HG03378 (cell line): Measurements from ENCODE around the gene IGF1R.

ENCODE experiments used
- ATAC-seq: cut with Tn5 transposase; IDR thresholded peaks from one replicate; pipeline ENCODE4 v1.9.1; 2021; ENCODE audit warnings: mild to moderate bottlenecking, moderate library complexity; ENCODE audit not compliant: unreplicated experiment

The IGF1R gene

DNA sequence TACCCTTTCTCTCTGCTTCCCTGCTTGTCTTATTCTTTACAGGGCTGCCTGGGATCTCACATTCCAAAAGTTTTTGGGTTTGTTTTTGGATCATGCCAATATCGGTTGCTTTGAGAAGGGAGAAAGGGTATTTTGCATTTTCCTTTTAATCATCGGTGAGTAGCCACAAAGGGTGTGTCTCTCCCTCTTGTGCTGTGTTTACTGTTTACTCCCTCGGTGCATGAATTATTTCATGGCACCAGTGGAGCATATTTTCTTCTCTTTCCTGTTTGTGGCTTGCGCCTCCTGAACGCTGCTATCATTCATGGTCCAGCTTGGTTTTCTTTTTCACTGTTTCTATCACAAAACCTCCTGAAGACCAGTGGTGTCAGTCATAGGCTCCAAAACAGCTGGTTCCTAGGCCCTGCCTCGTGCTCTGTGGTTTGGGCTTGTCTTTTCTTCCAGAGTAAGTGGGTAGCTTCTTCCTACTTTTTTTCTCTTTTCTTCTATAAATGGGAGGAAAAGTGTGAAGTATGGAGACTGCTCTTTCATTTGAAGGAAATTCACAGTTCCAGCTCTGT is 54.9 kb downstream of the IGF1R start:
- ATAC-seq, result no peak

DNA sequence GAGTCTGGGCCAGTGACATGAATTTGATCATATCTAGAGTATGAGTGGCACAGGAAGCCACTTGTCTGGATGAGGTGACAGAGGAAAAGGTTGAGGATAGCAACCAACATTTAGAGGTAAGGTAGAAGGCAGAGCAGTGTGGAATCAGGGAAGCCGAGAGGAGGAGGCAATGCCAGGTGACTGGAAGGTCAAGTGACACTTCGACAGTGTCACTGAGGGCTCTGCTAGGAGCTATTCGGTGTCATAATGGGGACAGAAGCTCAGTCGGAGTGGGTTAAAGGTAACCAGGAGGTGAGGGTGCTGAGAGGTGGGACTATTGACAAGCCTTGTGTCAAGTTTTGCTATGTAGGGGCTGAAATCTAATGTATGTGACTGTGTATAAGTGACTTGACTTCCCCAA is 56.7 kb downstream of the IGF1R start:
- ATAC-seq, result no peak

DNA sequence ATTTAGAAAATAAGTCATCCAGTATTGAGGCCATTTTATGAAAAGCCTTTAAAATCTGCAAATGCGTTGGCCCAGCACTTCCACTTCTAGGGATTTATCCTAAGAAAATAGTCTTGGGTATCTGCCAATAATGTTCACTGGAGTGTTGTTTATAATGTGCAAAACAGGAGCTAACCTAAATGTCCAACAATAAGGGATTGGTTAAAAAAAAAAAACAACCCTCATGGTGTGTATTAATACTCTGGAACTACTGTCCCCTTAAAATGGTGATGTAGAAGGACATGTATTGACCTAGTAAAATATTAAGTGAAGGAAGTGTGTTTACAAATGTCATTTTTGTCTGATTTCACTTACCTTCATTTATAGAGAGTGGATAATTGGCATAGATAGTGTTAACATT is 58.0 kb downstream of the IGF1R start:
- no peak for ATAC-seq

DNA sequence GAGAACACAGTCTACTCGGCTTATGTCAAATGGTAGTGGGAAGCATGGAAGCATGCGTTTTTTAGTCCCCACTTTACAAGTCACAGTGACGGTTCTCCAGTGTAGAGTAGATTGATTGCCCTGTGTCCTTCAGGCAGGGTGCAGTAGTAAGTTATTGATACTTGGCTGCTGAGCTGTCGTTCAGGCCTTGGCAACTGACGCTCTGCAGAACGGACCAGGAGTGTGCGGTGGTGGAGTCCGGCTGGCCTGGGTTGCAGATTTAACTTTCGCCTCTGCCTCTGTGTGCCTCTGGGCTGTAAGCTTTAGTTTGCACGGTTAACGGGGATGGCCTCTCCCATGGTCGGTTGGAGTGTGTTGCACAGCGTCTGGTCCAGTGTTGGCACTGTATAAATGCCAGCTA is 58.6 kb downstream of the IGF1R start:
- ATAC-seq, result no peak

DNA sequence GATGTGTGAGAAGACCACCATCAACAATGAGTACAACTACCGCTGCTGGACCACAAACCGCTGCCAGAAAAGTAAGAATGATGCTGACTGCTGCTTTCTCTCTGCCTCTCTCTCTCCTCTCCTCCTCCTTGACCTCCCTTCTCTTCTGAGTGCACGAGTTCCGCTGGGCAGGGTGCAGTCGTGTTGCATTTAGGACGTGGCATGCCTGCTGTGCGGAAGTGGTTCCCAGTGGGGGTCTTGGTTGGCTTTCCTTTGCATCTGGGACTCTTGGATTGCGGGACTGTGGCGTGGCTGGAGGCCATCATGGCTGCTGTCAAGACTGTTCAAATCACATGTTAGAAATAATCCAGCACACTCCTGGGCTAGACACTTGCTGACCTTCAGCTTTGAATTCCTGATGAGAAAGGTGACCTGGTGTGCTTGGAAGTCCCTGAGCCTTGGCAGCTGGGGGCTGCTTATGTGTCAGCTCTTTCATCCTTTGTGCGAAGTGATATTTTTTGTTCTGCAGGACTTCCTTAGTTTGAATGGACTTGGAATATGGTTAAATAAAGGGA is 59.8 kb downstream of the IGF1R start:
- no peak for ATAC-seq

DNA sequence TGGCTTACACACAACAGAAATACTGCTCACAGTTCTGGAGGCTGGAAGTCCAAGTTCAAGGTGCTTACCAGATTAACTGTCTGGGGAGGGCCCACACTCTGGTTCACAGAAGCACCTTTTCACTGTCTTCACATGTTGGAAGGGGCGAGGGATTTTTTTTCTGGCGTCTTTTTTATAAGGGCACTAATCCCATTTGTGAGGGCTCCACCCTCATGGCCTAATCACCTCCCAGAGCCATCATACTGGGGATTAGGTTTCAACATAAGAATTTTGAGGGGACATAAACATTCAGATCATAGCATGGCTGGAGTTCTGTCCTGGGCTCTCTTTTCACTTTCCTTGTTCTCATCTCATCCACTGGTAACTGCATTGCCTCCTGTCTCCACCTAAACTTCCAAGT is 63.5 kb downstream of the IGF1R start:
- no peak for ATAC-seq

DNA sequence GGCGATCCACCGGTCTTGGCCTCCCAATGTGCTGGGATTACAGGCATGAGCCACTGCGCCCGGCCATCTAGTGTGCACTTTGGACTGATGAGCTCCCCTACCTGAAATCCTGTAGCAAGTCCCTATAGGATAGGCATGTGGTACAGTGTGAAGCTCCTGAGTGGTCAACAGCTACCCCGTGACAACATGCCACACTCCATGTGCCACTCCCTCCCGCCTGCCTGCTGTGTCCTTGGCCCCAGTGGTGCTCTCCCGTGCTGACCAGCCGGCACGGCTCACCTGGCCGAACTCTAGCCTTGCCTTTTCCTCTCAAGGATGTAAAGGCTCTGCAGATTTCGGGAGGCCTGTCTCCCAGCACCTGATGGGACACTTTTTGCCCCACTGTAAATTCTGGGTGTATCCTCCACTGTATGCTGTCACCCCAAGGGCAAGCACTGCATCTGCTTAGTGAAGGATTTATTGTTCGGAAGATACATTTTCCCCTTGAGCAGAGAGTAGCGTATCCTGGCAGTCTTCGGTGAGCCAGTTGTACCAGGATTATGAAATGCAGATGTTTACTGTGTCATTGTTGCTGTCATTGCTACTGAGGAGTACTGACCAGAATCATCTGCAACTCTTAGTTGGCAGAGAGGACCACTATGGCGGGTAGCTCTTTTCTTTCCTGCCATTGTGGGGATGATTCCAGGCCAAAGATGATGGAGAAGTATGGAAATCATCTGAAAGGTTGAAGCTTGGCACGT is 64.7 kb downstream of the IGF1R start:
- ATAC-seq, result no peak

DNA sequence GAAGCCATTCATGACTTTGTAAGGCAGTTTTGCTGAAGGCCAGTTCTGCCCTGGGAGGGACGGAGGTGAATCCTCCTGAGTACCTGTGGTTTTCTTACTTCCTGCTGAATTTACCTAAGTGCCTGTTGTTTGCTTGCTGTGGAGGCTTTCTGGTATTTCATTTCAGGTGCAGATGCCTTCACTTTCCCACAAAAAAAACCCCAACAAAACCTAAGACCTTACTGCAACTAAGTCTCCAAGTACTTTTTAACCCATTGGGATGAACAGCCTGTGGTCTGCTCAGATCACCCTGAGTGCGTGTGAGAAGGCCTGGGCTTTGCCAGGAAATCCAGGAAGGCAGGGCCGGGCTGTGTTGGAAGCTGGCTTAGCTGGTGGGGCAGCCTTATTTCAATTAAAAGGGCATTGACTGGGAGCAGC is 65.3 kb downstream of the IGF1R start:
- ATAC-seq, result no peak

DNA sequence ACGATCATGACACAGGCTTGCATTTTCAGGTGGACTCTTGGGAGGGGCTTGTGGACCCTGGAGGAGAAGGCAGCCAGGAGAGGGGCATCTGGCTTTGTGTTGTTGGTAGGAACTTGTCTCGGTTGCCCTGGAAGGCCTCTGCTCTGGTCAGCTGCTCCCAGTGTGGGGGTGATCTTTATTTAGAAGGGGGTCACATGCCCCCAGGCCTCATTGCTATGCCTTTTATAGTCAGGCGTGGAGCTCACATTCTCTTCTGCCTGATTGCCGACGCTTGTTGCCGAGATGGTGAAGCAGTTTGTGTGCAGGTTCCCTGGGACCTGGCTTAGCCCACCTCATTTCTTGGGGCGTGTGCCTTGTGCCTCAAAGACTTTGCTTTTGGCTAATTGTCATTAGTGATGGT is 66.6 kb downstream of the IGF1R start:
- no peak for ATAC-seq

DNA sequence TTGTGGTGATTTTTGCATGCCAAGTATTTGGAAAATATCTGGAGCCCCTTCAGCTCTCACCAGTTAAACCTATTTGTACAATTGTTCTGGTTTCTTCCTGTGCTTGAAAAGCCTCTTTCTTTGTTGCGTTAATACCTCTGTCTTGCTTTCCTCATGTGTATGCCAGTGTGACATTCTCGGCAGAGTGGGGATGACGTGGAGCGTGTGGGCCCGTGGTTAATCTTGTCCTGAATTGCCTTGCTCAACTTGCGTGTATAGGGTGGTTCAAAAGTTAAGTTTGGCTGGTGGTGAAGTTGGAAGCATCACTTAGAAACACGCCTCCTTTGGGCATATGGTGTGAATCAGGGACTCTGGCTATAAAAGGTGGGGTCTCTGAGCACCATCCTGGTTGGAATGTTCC is 67.1 kb downstream of the IGF1R start:
- ATAC-seq, result no peak

DNA sequence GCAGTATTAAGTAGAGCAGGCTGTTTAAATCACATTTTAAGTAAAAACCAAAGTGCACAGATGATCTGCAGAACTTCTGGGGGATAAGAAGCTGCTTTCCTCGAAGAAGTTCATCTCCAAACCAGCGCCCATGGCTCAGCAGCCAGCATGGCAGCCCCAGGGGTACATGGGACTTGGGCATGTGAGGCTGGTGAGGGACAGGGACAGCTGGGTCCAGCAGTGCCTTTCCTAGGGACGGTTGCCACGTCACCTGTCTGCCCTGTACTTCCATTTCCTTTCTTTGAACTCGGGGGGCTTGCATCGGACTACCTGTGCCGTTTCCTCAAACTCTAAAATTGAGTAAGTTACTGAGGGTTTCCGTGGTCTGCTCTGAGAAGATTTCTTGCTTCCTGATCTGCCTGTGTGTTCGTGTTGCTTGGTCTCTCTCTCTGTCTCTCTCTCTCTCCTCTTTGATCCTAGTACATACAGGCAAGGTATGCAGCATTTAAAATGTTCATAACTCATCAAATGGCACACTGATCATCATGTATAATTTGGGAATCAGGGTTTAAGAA is 67.6 kb downstream of the IGF1R start:
- no peak for ATAC-seq

DNA sequence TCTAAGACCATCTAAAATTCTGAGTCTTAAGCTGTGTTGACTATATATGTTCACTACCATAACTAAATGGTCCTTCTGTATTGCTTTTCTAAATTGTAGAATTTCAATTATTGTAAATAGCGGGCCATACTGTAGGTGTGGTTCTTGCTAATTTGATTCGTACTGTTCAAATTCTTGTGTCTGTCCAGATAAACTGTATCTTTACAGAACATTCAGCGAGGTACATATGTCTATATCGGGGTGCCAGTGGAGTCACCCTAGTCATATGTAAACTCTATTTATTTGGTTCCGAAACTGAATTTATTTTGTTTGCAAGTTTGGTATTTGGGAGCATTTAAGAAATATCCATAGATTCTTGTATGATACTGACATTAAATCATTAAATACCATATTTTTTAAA is 69.0 kb downstream of the IGF1R start:
- ATAC-seq, result no peak

DNA sequence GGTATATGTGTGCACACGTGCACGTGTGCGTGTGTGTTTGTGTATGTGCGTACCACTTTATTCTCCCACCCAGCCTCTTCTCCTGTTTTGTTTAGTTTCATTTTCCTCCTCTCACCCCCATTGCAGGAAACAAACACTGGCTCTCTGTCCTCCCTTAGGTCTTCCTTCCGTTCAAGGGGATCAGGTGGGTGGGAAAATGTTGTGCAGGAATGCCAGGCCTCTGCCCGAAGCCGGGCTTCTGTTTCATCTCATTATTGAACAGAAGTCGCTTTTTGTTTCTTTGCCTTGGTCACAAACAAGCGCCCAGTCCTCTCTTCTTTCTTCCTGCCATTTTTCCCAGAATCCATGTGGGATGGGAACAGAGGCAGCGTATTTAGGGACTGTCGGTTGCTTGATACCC is 69.6 kb downstream of the IGF1R start:
- ATAC-seq, result no peak

DNA sequence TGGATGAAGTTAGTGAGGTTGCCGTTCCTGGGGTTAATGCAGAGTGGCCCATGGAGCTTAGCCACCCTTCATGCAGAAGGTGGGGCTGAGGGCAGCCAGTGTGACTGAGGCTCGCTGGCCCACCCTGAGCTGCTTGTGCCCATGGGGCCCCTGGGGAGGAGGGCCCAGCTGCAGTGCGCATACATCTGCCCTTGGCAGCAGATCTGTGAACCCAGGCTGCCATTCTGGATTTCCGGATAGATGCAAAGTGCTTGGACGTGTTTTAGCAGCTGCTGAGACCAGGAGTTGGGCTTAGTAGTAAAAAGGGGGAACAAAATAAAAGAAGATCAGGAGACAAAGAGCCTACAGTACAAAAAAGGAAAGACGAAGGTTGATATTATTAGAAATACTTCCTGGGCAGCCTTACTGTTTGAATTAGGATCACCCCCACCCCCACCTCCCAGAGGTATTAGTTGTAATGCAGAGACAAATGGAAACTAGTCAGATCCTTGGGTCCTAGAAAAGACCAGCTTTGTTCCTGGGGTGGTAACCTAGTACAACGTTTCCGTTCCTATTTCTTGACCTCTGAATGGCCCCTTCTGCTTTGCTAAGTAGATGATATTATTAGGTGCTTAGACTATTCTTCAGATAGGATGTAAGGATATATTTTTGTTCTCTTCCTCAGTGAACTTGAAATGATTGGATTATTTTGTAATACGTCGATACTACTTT is 70.2 kb downstream of the IGF1R start:
- ATAC-seq, result no peak

DNA sequence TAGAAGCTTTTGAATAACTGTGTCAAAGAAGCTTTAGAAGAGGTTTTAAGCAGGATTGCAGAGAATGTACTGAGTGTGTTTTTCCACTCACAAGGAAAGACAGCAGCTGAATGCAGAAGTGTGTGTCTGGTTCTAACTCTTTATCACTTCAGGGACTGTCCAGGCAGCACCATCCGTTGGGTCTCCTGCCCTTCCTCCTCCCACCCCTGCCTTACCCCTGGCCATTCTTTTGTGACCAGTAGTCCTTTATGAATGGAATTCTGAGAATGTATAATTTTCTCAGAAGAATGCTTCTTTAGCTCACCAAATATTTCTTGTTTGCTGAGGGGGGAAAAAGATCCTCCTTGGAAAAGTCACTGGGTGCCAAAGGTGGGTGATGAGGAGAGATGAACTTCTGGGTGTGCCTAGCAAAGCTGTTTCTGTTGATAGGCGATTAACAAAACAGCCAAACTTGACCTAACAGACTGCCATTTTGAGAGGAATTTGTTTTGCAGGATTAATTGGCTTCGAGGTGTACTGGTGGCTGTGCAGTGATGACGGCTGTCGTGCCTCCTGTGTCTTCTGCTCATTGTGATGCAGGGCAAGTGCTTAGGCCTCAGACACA is 70.9 kb downstream of the IGF1R start:
- no peak for ATAC-seq

DNA sequence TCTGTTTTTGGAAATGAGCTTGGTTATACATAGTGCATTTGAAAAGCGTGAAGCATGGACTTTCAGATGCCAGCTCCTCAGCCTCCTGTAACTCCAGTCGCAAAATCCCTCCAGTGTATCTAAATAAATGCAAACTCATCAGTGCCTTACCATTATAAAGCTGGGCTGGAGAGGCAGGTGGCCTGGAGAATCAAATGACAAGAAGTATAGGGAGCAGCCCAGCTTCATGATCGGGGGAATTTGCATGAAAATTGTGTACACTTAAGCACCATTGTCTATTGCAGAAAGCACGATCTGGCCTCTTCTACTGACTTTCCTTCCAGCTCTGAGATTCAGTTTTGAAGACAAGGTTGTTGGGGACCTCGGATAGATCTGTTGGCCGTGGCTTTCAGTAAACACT is 71.7 kb downstream of the IGF1R start:
- ATAC-seq, result no peak

DNA sequence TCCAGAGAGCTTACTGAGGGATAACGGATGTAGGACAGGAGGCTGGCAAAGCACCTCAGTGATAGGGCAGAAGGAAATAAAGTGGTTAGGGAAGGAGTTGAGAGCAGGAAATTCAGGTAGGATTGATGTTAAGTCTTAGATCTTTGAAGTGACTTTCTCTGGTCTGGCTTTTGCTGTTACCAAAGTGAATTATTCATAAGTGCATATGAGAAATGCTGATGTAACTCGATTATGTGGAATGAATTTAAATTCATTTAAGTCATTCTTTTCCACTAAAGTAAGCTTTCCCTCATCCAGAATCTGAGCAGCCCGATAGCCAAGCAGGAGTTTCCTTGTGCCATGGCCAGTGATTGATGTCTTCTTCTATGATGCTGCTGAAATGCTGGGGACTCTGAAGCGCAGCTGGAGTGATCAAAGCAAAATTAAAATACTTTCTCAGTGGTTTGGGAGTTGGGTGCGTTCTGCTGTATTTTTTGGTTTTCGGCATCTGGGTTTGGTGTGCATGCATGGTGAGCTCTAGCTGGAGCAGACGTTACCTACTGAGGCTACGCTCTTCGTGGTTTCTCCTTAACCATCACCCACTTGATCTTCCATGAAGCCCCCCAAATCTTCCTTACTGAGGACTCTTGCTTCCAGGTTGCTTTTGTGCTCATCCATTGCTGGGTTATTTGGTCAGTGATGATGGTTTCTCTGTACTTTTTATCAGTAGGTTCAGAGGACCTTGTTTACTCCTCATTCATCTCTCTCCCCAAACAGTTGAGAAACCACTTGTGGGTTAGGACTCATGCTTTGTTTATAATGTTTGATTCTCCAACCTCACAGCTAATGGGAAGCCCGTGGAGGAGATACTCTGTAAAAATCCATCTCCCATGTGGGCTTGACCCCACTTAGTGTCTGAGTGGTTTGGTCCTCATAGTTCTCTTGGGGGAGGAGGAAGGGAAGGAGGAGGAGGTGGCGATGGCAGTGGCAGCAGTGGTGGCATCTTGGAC is 72.5 kb downstream of the IGF1R start:
- no peak for ATAC-seq

DNA sequence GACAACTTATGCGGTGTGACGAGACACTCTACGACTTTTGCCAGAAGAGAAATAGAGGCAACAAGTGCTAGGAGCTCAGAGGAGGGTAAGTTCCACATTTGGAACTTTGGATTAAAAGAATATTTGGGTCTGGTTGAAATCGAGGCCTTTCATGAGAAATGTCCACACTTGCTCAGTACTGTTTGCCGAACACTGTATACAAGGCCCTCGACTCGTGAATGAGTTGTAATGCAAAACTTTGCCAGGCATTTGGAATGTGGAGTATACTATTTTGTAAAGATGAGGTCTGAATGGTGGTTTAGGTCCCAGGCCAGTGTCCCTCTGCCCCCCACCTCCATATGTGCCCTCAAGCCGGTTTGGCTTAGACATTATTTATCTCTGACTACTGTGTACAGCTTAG is 73.9 kb downstream of the IGF1R start:
- ATAC-seq, result no peak

DNA sequence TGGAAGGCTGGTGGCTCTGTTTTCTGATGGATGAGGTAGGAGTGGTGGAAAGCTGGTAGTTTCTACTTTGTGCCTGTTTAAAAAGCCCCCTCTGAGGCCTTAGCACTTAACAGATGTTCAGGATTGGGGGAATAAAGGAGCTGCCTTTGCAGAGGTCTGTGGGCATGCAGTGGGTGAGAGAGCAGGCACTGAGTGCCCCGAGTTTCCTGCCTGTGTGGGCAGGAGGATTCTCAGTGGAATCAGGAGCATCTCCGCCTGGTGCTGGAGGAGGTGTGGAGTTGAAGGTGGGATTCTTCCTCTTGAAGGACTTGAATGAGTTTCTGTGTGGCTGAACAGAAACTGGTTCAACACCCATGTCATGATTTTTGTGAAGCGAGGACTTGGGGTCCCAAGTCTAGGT is 74.3 kb downstream of the IGF1R start:
- ATAC-seq, result no peak

DNA sequence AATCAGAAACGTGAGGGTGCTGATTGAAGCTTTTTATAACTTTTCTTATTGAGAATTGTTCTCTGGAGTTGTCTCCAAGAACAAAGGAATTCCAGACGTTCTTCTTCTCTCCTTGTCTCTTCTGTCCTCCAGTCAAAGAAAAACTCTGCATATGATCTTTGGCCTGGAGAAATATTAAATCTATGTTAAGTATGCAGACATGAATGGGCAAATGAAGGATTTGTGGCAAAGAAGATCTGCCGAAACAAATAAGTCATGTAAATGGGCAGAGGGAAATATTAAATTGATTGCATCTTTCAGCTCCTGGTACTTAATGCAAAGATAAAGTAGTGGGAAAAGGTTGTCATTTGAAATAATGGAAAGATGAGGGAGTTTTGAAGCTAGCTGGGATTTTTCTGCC is 74.9 kb downstream of the IGF1R start:
- ATAC-seq, result no peak
